ELF-1 (cell line): ENCODE data around the gene RGS3.

Experiments used
- DNase-seq: peaks from one replicate; pipeline ENCODE4 v3.0.0-alpha.2; 2016; ENCODE audit warnings: low read depth, low spot score

Gene RGS3

DNA sequence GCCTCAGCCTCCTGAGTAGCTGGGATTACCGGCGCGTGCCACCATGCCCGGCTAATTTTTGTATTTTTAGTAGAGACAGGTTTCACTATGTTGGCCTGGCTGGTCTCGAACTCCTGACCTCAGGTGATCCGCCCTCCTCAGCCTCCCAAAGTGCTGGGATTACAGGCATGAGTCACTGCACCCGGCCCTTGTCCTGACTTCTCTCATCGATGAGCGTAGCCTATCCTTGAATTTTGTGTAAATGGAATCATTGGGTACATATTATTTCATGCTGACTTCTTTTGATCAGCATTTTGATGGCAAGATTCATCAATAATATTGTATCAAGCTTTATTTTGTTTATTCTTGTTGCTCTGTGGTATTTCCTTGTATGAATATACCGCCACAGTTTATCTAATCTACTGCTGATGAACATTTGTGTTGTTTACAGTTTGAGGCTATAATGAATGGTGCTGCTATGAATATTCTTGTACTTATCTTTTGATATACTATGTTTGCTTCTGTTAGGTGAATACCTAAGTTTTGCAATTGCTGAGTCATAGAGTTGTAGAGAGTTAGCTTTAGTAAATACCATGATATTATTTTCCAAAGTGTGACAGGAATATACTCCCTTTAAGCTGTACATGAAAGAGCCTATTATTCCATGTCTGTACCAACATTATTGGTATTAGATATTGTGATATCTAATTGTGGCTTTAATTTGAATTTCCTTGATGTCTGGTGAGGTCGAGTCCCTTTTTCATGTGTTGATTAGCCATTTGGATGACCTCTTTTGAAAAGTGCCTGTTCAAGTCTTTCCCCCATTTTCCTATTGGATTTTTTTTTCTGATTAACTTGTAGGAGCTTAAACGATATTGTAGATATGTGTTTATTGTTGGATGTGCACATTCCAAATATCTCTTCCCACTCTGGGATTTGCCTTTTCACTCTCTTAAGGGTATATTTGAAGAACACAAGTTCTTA, 107.5 kb downstream of the RGS3 start:
- DNase-seq = no peak

DNA sequence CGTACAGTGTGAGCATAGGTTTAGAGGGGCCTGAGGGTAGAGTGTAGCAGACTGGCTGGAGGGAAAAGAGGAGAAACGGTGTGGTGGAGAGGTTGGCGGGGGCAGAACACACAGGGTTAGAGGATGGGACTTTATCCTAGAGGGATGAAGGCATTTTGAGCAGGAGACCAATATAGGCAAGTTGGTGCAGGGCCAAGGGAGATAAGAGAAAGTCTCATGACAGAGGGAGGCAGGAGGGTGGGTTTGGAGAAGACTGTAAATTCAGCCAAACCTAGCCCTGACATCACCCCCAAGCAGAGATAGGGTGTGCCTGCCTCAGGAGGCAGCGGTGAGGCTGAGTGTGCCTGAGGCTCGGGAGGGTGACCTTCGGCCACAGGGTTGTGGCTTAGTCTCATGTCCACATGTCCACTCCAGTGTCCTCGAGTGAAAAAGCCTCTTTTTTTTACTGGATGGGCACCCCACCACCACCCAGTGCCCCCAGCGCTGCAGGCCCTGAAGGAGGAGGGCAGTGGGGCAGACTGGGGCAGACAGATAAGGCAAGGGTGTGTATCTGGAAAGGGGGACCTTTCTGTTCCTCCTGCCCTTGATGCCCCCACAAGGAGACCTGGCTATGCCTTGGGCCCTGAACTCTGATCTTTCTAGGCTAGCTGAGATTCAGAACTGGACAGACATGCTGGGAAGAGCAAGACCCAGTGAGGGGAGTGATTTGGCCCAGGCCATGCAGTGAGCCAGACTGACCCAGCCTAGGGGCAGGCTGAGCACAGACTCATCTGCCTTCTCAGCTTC, 108.7 kb downstream of the RGS3 start:
- DNase-seq = no peak

- DNase-seq = peak; percentile 71
These were observed 109.8 kb downstream of the RGS3 start for GRCh38 chr9:113573046-113573958.

DNA sequence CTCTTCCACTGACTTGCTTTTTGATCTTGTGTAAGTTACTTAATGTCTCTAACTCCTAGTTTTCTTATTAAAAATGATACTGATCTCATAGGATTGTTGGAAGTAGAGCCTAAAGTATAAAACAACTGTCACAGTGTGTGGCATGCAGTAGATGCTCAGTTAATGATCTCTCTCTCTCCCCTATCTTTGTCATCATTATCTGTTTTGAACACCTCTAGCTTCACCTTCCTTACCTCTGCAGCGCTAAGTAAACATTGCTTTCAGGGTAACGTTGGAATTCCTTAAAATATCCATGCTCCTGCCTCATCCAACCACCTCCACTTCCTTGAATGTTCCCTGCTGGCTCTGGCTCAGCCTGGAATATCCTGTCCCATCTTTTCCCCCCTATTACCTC, 110.4 kb downstream of the RGS3 start:
- no peak for DNase-seq

DNA sequence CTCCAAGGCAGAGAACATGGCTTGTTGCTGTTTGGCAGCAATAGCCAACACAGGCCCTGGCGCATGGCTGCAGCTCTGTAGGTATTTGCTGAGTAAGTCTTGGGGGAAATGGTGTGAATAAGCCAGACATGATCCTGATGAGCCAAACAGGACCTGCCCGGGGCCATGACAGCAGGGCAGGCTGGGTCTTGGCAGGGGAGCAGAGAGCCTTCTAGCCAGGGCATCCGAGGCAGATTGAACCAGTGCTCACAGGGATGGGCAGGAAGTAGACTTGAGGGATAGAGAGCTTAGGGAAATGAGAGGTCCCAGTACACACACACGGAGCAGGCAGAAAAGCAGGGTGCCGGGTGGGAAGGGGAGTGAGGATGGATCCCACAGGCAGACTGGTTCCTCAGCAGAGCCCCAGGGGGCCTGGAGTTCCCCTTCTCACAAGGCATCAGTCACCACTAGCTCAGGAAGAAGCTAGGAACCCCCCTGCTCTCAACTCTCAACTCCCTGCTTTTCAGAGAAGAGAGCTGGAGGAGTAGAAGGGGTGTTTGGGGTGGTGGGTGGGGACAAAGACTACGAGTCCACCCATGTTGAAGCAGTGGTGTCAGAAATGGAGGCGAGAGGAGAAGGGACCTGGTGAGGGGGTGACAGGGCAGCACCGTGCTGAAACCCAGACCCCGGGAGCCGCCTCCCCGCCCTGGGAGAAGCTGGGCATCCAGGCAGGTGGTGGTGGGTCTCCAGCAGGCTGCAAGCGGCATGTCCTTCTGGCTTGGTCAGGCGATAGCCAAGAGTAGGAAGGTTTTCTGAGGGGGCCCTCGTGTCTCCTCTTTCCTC, 111.1 kb downstream of the RGS3 start:
- no peak for DNase-seq

- no peak for DNase-seq
These were observed 114.2 kb downstream of the RGS3 start for GRCh38 chr9:113577525-113578261.

DNA sequence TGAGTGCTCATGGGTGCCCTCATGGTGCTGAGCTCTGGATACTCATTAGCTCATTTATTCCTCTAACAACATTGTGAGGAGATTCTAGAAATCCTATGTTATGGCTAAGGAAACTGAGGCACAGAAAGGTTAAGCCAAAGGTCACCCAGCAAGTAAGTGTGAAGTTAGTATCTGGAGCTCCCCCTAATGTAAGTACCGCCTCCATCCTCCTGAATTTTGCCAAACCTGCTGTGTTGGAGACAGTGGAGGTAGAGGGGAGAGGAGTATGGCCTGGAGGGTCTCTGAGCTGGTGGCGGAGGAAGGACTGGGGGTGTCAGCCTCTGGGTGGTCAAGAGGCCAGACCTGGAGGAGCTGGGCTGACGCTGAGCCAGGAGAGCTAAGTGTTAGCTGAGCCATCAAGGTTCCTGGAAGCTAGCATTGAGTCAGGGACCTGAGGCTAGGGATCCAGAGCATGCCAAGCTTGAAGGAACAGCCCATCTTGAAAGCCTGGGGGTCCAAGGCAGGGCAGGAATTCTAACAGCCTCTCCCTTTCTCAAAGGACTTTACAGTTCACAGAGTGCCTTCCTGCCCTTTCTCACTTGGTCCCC, 114.8 kb downstream of the RGS3 start:
- no peak for DNase-seq

DNA sequence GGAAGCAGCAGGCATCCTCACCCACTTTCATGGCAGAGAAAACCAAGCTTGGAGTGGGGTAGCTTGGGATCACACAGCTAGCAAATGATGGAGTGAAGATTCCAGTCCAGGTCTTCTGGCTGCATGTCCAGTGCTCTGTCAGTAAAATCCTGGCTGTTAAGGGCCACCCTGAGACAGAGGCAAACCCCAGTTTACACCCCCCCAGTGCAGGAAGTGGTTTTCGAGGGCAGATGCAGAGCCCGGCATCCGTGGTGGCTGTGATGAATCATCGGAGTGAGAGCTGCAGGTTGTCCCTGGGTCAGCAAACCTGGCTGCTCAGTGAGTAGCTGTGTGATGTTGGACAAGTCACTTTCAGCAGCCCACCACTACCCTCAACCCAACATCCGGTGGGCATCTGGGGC, 115.4 kb downstream of the RGS3 start:
- no peak for DNase-seq

GRCh38 chr9:113579283-113580040, 115.9 kb downstream of the RGS3 start:
- DNase-seq = no peak

- DNase-seq = no peak
These were observed 116.8 kb downstream of the RGS3 start for GRCh38 chr9:113580041-113580953.

- no peak for DNase-seq
These were observed 117.4 kb downstream of the RGS3 start for GRCh38 chr9:113580954-113581311.

DNA sequence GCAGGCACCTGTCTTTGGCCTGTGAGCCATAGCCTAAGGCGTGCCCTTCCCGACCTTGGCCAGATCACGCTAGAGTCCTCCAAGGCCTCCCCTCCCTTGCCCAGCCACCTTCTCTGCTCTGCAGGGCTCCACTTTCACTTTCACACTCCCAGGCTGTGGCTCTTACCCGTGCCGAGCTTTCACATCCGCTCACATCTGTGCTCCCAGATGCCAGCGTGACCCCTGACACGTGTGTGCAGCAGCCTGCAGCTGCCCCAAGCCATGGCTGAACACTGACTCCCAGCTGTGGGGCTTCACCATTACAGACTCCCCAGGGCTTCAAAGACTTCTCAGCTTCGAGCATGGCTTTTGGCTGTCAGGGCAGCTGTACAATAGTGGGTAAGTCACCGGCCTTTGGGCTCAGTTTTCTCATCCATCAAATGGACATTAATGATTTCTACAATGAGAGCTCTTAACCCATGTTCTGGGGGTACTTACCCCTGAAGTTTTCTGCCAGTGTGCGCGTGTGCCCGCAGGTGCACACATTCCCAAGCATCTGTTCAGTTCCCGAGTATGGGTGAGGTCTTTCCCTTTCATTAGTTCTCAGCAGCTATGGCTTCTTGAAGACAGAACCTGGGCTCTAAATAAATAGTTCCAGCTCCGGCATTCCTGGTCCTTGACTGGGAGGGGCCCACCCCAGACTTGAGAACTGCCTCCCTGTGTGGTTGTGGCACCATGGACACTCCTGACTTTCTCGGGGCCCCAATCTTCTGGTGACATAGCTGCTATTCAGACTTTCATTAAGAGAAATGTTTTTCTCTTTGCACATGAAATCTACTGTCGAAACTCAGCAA, 118.6 kb downstream of the RGS3 start:
- no peak for DNase-seq

- no peak for DNase-seq
These were observed 119.2 kb downstream of the RGS3 start for GRCh38 chr9:113582698-113583200.

DNA sequence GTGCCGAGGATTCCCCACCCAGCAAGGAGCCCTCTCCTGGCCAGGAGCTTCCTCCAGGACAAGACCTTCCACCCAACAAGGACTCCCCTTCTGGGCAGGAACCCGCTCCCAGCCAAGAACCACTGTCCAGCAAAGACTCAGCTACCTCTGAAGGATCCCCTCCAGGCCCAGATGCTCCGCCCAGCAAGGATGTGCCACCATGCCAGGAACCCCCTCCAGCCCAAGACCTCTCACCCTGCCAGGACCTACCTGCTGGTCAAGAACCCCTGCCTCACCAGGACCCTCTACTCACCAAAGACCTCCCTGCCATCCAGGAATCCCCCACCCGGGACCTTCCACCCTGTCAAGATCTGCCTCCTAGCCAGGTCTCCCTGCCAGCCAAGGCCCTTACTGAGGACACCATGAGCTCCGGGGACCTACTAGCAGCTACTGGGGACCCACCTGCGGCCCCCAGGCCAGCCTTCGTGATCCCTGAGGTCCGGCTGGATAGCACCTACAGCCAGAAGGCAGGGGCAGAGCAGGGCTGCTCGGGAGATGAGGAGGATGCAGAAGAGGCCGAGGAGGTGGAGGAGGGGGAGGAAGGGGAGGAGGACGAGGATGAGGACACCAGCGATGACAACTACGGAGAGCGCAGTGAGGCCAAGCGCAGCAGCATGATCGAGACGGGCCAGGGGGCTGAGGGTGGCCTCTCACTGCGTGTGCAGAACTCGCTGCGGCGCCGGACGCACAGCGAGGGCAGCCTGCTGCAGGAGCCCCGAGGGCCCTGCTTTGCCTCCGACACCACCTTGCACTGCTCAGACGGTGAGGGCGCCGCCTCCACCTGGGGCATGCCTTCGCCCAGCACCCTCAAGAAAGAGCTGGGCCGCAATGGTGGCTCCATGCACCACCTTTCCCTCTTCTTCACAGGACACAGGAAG, 120.2 kb downstream of the RGS3 start:
- no peak for DNase-seq

DNA sequence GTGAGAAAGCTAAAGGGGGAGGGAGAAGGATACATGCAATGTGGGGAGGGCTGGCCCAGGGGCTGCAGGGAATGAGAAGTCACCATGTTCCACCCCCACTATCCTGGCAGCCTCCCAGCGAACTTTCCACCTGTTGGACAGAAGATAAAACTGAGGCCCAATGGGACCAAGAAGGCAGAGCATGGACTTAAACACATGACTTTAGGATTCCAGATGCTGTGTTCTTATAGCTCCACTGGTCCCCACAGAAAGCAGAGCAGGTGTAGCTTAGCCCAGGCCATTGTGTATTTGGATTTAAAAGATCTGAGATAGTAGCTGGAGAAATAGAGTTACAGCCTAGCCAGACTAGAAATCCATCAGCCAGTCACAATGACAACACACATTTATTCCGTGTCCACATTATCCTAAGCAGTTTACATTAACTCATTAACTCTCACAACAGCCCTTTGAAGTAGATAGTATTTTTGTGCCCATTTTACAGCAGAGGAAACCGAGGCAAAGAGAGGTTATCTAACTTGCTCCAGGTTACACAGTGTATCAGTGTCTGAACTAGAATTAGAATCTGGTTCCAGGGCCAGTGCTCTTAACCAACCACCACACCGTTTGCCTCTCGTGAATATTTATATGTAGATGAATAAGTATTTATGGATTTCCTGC, 121.0 kb downstream of the RGS3 start:
- no peak for DNase-seq
